K562 (cell line): ENCODE results near the gene WDR46. TPM values are rescaled to one million over a fixed set of nuclear protein-coding genes. Genes with fewer than 3 reads are reported as not detected.

ENCODE experiments used
- CBFA2T2 ChIP-seq: fragments of 450-650 bp; conservative IDR thresholded peaks from 2 replicates; pipeline ENCODE4 v1.6.1; 2017; ENCODE audit warnings: mild to moderate bottlenecking
- CTCFL ChIP-seq: IDR thresholded peaks from 2 replicates; pipeline ENCODE4 v1.6.1; 2011; ENCODE audit warnings: borderline replicate concordance, low read depth, mild to moderate bottlenecking, moderate library complexity, low read length; ENCODE audit not compliant: insufficient read depth, poor library complexity, severe bottlenecking
- DNMT1 ChIP-seq: fragments of 450-650 bp; IDR thresholded peaks from 2 replicates; pipeline ENCODE4 v1.6.1; 2016; ENCODE audit warnings: antibody characterized with exemption, mild to moderate bottlenecking
- NFIC ChIP-seq: fragments of 450-650 bp; IDR thresholded peaks from 2 replicates; pipeline ENCODE4 v1.6.1; 2017; ENCODE audit warnings: mild to moderate bottlenecking, inconsistent platforms
- NKRF ChIP-seq: fragments of 450-650 bp; IDR thresholded peaks from 2 replicates; pipeline ENCODE4 v1.6.1; 2016; ENCODE audit warnings: borderline replicate concordance
- PHF20 ChIP-seq: fragments of 450-650 bp; IDR thresholded peaks from 2 replicates; pipeline ENCODE4 v1.6.1; 2018; ENCODE audit not compliant: partially characterized antibody
- POLR3A ChIP-seq: IDR thresholded peaks from 2 replicates; pipeline ENCODE4 v1.6.1; 2011; ENCODE audit warnings: borderline replicate concordance, mild to moderate bottlenecking, moderate library complexity; ENCODE audit not compliant: insufficient read length, insufficient read depth; ENCODE audit errors: extremely low read depth
- SMC3 ChIP-seq: conservative IDR thresholded peaks from 2 replicates; pipeline ENCODE4 v1.6.1; 2011; ENCODE audit warnings: low read depth, low read length, improper control_type of control experiment; ENCODE audit not compliant: insufficient read depth
- SREBF1 ChIP-seq: fragments of 150-350 bp; IDR thresholded peaks from 2 replicates; pipeline ENCODE4 v1.6.1; 2014; ENCODE audit warnings: antibody characterized with exemption, low read depth, low read length, borderline replicate concordance
- ZFX ChIP-seq: sonication (generic); formaldehyde crosslinking; IDR thresholded peaks from 2 replicates; pipeline ENCODE4 v1.8.0; 2022; ENCODE audit warnings: mild to moderate bottlenecking, missing genetic modification reagents, moderate library complexity
- ZKSCAN1 ChIP-seq: fragments of 150-350 bp; IDR thresholded peaks from 2 replicates; pipeline ENCODE4 v1.6.1; 2016; ENCODE audit warnings: low read depth, low read length
- polyA plus RNA-seq, 8 experiments: library from polyadenylated mRNA; depleted of rRNA in 4 of 8; stranded (reverse) in 5 of 8; unstranded in 3 of 8; fragments of >200 nt; fragmentation: Nextera tagmentation in 2 of 8; fragmentation: Illumina TruSeq in 1 of 8; extraction: Ambion mirVana in 2 of 8; extraction: Trizol in 1 of 8; gene quantifications; 2 replicates each; pipeline versions ENCODE4 v1.2.1 to v1.2.3, GENCODE V29; 2011 to 2014; ENCODE audit warnings: inconsistent platforms in 1 of 8, missing spikeins in 1 of 8
- total RNA-seq, 7 experiments: library from RNA; depleted of rRNA in 6 of 7; stranded (reverse); fragments of >200 nt in 6 of 7; fragmentation: Illumina TruSeq in 2 of 7; extraction: Trizol in 2 of 7; gene quantifications; 2 replicates each; pipeline versions ENCODE4 v1.2.1 to v1.2.3, GENCODE V29; 2011 to 2021; ENCODE audit warnings: low replicate concordance in 1 of 7
- TF ChIP-seq, protein P1 (sequence below): fragments of 250-450 bp; sonication (Bioruptor Pico); IDR thresholded peaks from 2 replicates; pipeline ENCODE4 v1.4.0; 2020; ENCODE audit warnings: mild to moderate bottlenecking, moderate library complexity, borderline replicate concordance
- TF ChIP-seq, protein P2 (sequence below), 2 experiments: fragments of 450-650 bp; IDR thresholded peaks; 2 replicates each; pipeline ENCODE4 v1.6.1; 2016
- TF ChIP-seq, protein P3 (sequence below): fragments of 250-450 bp; sonication (Bioruptor Pico); IDR thresholded peaks from 2 replicates; pipeline ENCODE4 v1.9.0; 2021; ENCODE audit warnings: mild to moderate bottlenecking, inconsistent platforms

WDR46 gene
- total and polyA plus RNA-seq, 9 of the 15 experiments (the other 6 are each of a cell fraction or from before 2014, with no cell fraction given) = 8.9 to 146 (median 93.1) TPM

DNA sequence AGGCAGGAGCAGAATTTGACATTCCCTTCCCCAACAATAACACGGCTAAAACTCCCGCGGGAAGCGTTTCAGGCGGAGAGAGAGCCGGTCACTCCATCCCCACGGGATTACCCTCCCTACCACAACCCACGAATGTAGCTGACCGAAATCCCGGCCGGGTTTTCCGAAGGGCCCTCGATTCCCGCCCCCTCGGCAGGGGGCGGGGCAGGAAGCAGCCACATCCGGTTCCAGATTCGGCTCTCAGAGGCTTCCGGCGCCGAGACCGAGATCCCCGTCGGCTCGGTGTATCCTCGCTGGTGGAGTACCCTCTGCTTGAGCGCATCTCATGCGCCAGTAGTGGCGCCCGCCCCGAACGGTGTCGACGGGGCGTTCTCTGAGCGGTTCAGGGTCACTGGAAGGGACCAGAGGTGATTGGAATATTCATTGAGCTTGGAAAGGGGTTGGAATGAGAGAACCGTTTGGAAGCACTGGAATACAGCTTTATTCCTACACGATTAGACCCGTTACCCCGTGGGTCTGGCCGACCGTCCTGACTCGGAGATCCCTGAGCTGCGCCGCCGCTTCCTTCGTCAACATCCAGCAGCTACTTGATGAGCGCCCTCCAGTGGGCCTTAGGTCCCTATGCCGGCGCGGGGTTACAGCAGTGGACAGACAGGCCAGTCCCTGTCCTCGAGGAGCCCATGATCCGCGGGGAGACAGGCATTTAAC is 10.4 kb upstream of the WDR46 start (continued):
- TF ChIP-seq, protein P1, sequence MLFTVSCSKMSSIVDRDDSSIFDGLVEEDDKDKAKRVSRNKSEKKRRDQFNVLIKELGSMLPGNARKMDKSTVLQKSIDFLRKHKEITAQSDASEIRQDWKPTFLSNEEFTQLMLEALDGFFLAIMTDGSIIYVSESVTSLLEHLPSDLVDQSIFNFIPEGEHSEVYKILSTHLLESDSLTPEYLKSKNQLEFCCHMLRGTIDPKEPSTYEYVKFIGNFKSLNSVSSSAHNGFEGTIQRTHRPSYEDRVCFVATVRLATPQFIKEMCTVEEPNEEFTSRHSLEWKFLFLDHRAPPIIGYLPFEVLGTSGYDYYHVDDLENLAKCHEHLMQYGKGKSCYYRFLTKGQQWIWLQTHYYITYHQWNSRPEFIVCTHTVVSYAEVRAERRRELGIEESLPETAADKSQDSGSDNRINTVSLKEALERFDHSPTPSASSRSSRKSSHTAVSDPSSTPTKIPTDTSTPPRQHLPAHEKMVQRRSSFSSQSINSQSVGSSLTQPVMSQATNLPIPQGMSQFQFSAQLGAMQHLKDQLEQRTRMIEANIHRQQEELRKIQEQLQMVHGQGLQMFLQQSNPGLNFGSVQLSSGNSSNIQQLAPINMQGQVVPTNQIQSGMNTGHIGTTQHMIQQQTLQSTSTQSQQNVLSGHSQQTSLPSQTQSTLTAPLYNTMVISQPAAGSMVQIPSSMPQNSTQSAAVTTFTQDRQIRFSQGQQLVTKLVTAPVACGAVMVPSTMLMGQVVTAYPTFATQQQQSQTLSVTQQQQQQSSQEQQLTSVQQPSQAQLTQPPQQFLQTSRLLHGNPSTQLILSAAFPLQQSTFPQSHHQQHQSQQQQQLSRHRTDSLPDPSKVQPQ (CRISPR knock-in tag) = no peak
- TF ChIP-seq DNMT1 (peak; percentile 29; the same call in 1 of the 2 replicates), CBFA2T2 (0 out of 2 replicates have a peak, but pooled peaks have one; percentile 4), PHF20 (peak; percentile 37), ZKSCAN1 (0 out of 2 replicates have a peak, but pooled peaks have one; percentile 45), NKRF (peak; percentile 5; the same call in 1 of the 2 replicates), POLR3A (no peak), CTCFL (peak; percentile 92), SREBF1 (no peak; the same call in 1 of the 2 replicates), SMC3 (peak; percentile 70), ZFX (CRISPR knock-in tag) (peak; percentile 51), NFIC (peak; percentile 74)
- TF ChIP-seq, protein P2, sequence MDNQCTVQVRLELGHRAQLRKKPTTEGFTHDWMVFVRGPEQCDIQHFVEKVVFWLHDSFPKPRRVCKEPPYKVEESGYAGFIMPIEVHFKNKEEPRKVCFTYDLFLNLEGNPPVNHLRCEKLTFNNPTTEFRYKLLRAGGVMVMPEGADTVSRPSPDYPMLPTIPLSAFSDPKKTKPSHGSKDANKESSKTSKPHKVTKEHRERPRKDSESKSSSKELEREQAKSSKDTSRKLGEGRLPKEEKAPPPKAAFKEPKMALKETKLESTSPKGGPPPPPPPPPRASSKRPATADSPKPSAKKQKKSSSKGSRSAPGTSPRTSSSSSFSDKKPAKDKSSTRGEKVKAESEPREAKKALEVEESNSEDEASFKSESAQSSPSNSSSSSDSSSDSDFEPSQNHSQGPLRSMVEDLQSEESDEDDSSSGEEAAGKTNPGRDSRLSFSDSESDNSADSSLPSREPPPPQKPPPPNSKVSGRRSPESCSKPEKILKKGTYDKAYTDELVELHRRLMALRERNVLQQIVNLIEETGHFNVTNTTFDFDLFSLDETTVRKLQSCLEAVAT (IDR thresholded peaks at IDR 0.05) = peak in 1 of 2 experiments; percentile 23; a peak in 1 of 4 replicates
- TF ChIP-seq, protein P3, sequence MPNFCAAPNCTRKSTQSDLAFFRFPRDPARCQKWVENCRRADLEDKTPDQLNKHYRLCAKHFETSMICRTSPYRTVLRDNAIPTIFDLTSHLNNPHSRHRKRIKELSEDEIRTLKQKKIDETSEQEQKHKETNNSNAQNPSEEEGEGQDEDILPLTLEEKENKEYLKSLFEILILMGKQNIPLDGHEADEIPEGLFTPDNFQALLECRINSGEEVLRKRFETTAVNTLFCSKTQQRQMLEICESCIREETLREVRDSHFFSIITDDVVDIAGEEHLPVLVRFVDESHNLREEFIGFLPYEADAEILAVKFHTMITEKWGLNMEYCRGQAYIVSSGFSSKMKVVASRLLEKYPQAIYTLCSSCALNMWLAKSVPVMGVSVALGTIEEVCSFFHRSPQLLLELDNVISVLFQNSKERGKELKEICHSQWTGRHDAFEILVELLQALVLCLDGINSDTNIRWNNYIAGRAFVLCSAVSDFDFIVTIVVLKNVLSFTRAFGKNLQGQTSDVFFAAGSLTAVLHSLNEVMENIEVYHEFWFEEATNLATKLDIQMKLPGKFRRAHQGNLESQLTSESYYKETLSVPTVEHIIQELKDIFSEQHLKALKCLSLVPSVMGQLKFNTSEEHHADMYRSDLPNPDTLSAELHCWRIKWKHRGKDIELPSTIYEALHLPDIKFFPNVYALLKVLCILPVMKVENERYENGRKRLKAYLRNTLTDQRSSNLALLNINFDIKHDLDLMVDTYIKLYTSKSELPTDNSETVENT (CRISPR knock-in tag) = no peak; the same call in 1 of the 2 replicates
